GM04504 (cell line): Measurements from ENCODE around the gene SLC25A22.

Experiments used
- DNase-seq: peaks from one replicate; pipeline ENCODE4 v3.0.0-alpha.2; 2012; ENCODE audit warnings: low read depth

The SLC25A22 gene

GRCh38 chr11:746289-747157 lies 51.6 kb downstream of the SLC25A22 start:
- DNase-seq, result no peak

- no peak for DNase-seq
These were observed 52.7 kb downstream of the SLC25A22 start for GRCh38 chr11:745428-745827.

DNA sequence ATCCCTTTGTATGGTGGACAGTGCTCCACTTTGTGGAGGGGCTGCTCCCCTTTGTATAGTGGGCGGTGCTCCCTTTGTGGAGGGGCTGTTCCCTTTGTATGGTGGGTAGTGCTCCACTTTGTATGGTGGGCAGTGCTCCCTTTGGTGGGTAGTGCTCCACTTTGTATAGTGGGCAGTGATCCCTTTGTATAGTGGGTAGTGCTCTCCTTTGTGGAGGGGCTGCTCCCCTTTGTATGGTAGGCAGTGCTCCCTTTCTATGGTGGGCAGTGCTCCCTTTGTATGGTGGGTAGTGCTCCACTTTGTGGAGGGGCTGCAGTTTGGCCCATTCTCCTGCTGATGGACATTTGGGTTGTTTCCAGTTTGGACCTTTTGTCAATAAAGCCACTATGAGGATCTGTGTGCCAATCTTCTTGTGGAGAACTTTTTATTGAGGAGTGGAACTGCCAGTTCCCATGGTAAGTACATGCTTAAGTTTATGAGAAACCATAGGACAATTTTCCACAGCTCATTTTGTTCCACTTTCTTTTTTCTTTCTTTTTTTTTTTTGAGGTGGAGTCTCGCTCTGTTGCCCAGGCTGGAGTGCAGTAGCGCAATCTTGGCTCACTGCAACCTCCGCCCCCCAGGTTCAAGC lies 55.4 kb downstream of the SLC25A22 start:
- DNase-seq, result no peak

GRCh38 chr11:742156-742546 lies 55.9 kb downstream of the SLC25A22 start:
- DNase-seq, result no peak
